Prostate gland (tissue), 2 donors: ENCODE measurements around the gene UFC1. TPM values are rescaled to one million over a fixed set of nuclear protein-coding genes. Genes with fewer than 3 reads are reported as not detected.

ENCODE experiments used
- DNase-seq: peaks from one replicate; pipeline ENCODE4 v3.0.0-alpha.2; 2019; ENCODE audit warnings: low spot score
- H3K27ac ChIP-seq, 2 donors: fragments of 200-600 bp; sonication (generic); 2 replicates each; pipeline ENCODE4 v1.5.1; 2017 to 2019
- H3K27me3 ChIP-seq: fragments of 200-600 bp; sonication (generic); replicated peaks from 2 replicates; pipeline ENCODE4 v1.5.1; 2019; ENCODE audit not compliant: insufficient read depth
- H3K36me3 ChIP-seq, 2 donors: fragments of 200-600 bp; sonication (generic); 1 replicate in 1 of 2; 2 replicates in 1 of 2; pipeline versions ENCODE4 v1.5.1 to v1.8.1; 2017 to 2019
- H3K4me1 ChIP-seq: fragments of 200-600 bp; sonication (generic); replicated peaks from 2 replicates; pipeline ENCODE4 v1.5.1; 2019
- H3K4me3 ChIP-seq, 2 donors: fragments of 200-600 bp; sonication (generic); 2 replicates each; pipeline ENCODE4 v1.5.1; 2017 to 2019
- H3K9me3 ChIP-seq: fragments of 200-600 bp; sonication (generic); 2 replicates; pipeline ENCODE4 v1.5.1; 2017
- CTCF ChIP-seq, 4 experiments: fragments of 200-600 bp in 2 of 4; fragments of 450-650 bp in 2 of 4; sonication (generic) in 2 of 4; IDR thresholded peaks; 1 replicate in 3 of 4; 2 replicates in 1 of 4; pipeline ENCODE4 v1.5.1; 2016 to 2019; ENCODE audit warnings: antibody characterized with exemption in 4 of 4, mild to moderate bottlenecking in 2 of 4, moderate library complexity in 2 of 4
- POLR2A ChIP-seq: fragments of 450-650 bp; IDR thresholded peaks from one replicate; pipeline ENCODE4 v1.6.1; 2016; ENCODE audit warnings: antibody characterized with exemption, mild to moderate bottlenecking
- POLR2AphosphoS5 ChIP-seq: sonication (generic); formaldehyde crosslinking; IDR thresholded peaks from one replicate; pipeline ENCODE4 v1.6.1; 2017; ENCODE audit warnings: antibody characterized with exemption
- WGBS: methylation state at CpG from one replicate; pipeline ENCODE4 v1.1.5; 2018; 5-methylcytosine and 5-hydroxymethylcytosine counted together
- intact Hi-C: fragments of 100-400 bp; cut with DNase I; formaldehyde crosslinking; loops from one replicate; pipeline ENCODE4 v1.14.2; 2022
- total RNA-seq, 2 donors: library from RNA; depleted of rRNA; stranded (reverse); fragments of >200 nt; gene quantifications; one replicate each; pipeline ENCODE4 v1.1.0, GENCODE V29; 2016

Gene UFC1
- total RNA-seq, 2 donors from 2014 or later: 71.3 to 72.8 TPM

- intact Hi-C loops: no loop called here
- DNase-seq: no peak
Observed at GRCh38 chr1:161198194-161198896, 44.6 kb downstream of the UFC1 start.

GRCh38 chr1:161198897-161199431, 45.2 kb downstream of the UFC1 start, which contains the start of gene ADAMTS4:
Gene ADAMTS4 (minus strand): TSS chr1:161199054. CDS start chr1:161198627, 427 bp downstream.
- TF ChIP-seq POLR2AphosphoS5 (no peak), POLR2A (peak; percentile 18), CTCF (IDR thresholded peaks at IDR 0.05) (no peak)
- no peaks in the 10 kb centered on the region for H3K27me3 ChIP-seq
- peak within 1 kb of the TSS; percentile 45 to 96 for H3K27ac ChIP-seq
- no peaks in the 10 kb centered on the region for H3K4me1 ChIP-seq
- no peak for DNase-seq
- no peaks in the 10 kb centered on the region for H3K9me3 ChIP-seq
- H3K4me3 ChIP-seq: peak within 1 kb of the TSS in 1 of 2 donors; percentile 11
- intact Hi-C loops: no loop called here
- no peaks in the 10 kb centered on the region for H3K36me3 ChIP-seq
- WGBS: 48% methylated on average over 11 of the region's 11 CpGs

More at GRCh38 chr1:161198194-161198896, 44.6 kb downstream of the UFC1 start:
- peak overlapping the region; percentile 33 to 59 for H3K27ac ChIP-seq
- no peaks in the 10 kb centered on the region for H3K36me3 ChIP-seq
- H3K9me3 ChIP-seq: no peaks in the 10 kb centered on the region
- WGBS: 26% methylated on average over 20 of the region's 20 CpGs
- no peaks in the 10 kb centered on the region for H3K27me3 ChIP-seq
- peak overlapping the region in 1 of 2 donors; percentile 11 for H3K4me3 ChIP-seq
- TF ChIP-seq POLR2A: no peak
- no peak for TF ChIP-seq POLR2AphosphoS5
- no peak for TF ChIP-seq CTCF (IDR thresholded peaks at IDR 0.05)
- no peaks in the 10 kb centered on the region for H3K4me1 ChIP-seq

- Histone ChIP-seq H3K4me3 (no peak overlapping the region), H3K27me3 (no peaks in the 10 kb centered on the region), H3K36me3 (no peaks in the 10 kb centered on the region), H3K4me1 (no peaks in the 10 kb centered on the region), H3K9me3 (no peaks in the 10 kb centered on the region), H3K27ac (peak overlapping the region; percentile 33 to 96)
- intact Hi-C loops: loop anchor here (5.0 kb wide), 2 partner anchors 113 to 188 kb away; partner anchors contain the start of gene SDHC
- TF ChIP-seq POLR2A: no peak
- no peak for TF ChIP-seq CTCF (IDR thresholded peaks at IDR 0.05)
- no peak for TF ChIP-seq POLR2AphosphoS5
- DNase-seq: no peak
- WGBS: 57% methylated on average over 5 of the region's 5 CpGs
Observed at GRCh38 chr1:161199506-161200139, 45.8 kb downstream of the UFC1 start.

GRCh38 chr1:161200421-161200991, 46.7 kb downstream of the UFC1 start:
- no peak for TF ChIP-seq POLR2A
- TF ChIP-seq CTCF (IDR thresholded peaks at IDR 0.05): no peak
- no peak for TF ChIP-seq POLR2AphosphoS5
- Histone ChIP-seq H3K4me3 (no peak overlapping the region), H3K36me3 (no peaks in the 10 kb centered on the region), H3K27me3 (no peaks in the 10 kb centered on the region), H3K9me3 (no peaks in the 10 kb centered on the region), H3K27ac (peak overlapping the region; percentile 96 to 97), H3K4me1 (no peaks in the 10 kb centered on the region)
- intact Hi-C loops: loop anchor here (5.0 kb wide), 2 partner anchors 112 to 187 kb away; partner anchors contain the start of gene SDHC
- DNase-seq: no peak
- WGBS: 76% methylated on average over 5 of the region's 5 CpGs
